Stimulated activated CD4-positive, alpha-beta T cell treated with anti-CD3 and anti-CD28 coated beads, Interleukin-12 subunit alpha, Interleukin-12 subunit beta, amount 100 ng/mL, for 48 hours (primary cell): ENCODE measurements around the gene KCNK7.
"Not testable (repeated sequence)": the region's sequence is repeated elsewhere in the genome, so short reads cannot be mapped to it uniquely, and the experiment has no call there.

Source experiments
- DNase-seq, 3 donors: peaks; one replicate each; pipeline ENCODE4 v3.0.0-alpha.2; 2020; ENCODE audit warnings: low read depth in 2 of 3, low spot score in 1 of 3

The KCNK7 gene

DNA sequence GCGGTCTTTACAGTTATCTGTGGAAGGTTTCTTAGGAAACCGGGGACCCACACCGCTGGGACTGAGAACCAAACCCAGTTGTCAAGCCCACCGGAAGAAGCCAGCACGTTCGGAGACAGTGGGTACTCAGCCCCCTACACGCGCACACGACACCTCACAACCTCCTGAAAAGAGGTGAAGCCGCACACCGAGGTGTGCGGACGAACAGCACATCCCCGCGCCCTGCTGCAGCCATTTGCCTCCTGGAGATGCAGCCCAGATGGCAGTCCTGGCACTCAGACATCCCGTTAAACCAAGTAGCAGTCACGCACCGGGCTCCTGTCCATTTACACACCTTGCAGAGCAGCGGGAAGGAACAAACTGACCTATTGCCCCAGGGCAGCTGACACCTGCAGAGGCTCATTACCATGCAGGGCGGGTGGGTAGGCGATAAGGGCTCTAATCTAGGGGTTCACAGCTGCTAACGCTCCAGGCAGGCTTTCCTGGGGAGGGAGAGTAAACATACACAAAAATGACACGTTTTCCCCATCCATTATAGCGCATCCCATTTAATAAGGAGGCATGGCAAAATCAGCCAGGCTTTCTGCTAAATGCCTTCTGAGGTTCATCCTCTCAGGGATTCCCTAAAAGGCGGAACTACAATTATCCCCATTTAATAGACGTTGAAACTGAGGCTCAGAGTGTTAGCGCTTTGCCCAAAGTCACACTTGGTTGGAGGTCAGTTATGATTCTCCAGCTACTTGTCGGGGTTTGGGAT, 20.6 kb downstream of the KCNK7 start:
- no peak for DNase-seq

DNA sequence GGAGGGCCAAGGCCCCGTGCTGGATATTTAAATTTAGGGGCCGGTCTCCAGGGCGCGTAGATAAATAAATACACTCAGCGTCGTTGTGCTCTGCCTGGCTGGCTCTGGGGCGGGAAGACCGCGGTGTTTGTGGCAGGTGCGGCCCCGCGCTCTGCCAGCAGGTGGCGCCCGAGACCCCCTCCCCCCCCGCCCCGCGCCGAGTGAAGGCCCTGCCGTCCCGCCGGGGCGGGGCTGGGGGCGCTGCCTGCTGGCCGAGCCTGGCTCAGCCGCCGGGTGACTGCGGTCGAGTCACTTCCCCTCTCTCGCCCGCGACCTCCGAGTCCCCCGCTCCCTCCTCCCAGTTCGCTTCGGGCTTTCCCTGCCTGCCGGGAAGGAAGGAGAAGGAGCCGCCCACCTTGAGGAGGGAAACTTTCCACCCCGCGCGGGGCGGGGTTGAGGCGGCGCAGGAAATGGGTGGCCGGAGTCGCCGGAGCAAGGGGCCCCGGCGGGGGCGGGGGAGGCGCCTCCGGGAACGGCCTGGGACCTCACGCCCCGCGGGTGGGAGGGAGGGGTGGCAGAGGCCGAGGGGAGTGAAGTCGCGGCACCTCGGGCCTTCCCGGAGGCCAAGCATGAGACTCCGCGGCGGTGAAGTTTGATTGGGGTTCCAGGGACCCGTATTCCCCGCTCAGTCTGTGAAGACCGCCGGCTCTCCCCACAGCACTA, 21.3 kb downstream of the KCNK7 start:
- DNase-seq, result peak; percentile 88 to 91 (median 88)

DNA sequence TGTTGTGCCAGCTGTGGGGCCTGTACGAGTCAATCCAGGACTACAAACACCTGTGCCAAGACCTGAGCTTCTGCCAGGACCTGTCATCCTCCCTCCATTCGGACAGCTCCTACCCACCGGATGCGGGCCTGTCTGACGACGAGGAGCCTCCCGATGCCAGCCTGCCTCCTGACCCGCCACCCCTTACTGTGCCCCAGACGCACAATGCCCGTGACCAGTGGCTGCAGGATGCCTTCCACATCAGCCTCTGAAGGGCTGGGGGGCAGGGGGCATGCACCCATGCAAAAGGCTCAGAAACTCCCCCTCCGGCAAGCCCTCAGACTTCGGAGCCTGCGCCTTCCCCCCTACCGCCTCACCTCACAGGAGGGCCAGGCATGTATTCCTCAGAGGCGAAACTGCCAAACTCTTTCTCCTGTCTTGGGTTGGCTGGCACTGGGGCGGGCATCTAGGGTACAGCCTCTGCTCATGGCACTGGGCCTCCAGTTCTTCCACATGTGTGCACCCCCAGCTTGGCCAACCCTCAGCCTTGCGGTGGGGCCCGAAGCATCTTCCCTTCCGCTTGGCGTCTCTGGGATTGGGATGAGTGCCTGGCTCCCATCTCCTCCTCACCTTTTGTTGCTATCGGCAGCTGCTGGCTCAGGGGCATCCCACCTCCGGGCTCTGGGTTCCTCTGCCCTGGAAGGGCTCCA, 22.1 kb downstream of the KCNK7 start:
- DNase-seq, result no peak

DNA sequence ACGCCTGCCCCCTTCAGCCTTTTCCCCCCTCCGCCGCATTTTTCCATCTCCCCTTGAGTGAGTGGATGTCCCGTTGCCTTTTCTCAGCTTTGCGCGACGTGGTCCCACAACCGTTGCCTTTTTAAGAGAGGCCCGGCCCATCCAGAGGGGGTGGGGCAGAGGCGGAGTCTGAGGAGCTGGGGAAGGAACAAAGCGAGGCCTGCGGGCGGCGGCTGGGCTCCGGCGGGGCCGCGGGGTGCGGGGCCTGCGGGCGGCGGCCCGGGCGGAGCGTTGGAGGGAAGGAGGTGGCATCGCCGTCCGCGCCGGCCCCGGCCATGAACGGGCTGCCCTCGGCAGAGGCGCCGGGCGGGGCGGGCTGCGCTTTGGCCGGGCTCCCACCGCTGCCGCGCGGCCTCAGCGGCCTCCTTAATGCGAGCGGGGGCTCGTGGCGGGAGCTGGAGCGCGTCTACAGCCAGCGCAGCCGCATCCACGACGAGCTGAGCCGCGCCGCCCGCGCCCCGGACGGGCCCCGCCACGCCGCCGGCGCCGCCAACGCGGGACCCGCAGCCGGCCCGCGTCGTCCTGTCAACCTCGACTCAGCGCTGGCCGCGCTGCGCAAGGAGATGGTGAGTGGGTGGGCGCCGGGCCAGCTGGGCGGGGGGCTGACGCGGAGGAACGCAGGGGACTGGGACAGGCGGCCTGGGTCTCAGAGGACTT, 23.1 kb downstream of the KCNK7 start, which contains the start of gene FAM89B:
Gene FAM89B, plus strand, starts transcription at position 183 of the 696 bp plus-strand sequence. Its CDS starts 132 bp downstream, at position 315.
- DNase-seq, result peak; percentile 77 to 89 (median 85)

DNA sequence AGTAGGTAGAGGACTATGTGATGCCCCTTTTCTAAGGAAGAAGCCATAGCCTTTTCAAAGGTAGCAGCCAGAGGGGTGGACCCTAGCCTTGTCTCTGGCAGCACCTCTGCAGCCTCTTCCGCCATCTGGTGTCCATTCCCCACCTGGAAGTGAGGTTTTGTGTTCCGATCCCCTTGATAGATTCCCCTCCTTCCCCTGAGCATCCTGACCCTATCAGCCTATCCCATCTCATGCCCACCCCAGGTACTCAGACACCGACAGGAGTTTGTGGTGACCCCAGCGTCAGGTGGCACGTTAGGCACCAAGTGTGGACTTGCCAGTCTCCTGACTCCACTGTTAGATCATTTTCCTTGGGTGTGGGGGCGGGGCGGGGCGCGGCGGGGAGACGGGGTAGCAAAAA, 23.7 kb downstream of the KCNK7 start:
- DNase-seq, result no peak

DNA sequence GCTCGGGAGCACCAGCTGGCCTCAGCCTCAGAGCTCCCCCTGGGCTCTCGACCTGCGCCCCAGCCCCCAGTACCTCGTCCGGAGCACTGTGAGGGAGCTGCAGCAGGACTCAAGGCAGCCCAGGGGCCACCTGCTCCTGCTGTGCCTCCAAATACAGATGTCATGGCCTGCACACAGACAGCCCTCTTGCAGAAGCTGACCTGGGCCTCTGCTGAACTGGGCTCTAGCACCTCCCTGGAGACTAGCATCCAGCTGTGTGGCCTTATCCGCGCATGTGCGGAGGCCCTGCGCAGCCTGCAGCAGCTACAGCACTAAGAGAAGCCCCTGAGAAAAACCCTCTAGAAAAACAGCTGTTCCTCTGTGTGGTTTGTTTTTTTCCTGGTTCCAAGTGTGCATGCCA, 24.2 kb downstream of the KCNK7 start:
- DNase-seq, result no peak

DNA sequence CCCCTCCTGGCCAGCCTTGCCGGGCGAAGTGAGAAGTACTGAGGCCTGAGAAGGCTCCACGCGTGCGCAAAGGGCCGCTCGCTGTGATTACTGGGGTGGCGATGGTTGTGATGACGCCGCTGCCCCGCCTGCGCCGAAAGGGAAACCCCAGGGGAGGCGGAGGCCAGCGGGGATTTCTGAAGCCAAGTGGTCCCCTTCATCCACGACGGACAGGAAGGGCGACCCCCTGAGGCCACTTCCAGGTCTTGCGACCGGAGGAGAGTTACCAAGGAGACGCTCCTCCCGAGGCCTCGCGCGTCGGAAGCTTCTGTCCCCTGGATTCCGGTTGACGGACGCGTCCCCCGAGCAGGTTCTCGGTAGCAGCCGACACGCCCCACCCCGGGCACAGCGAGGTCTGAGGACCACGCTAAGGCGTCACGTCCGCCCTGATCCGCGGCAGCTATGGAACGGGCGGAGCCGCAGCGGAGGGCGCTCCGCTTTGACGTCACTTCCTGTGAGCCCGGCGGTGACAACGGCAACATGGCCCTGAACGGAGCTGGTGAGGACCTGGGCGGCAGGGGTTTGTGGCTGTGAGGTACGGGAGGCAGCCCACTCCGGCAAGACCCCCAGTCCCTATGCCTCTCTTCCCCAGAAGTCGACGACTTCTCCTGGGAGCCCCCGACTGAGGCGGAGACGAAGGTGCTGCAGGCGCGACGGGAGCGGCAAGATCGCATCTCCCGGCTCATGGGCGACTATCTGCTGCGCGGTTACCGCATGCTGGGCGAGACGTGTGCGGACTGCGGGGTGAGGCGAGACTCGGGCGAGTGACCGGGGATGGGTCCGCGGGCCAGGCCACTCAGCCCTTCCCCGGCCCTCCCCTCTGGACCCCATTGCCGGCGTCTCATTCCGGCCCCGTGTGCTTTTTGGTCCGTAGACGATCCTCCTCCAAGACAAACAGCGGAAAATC, 25.4 kb downstream of the KCNK7 start, which contains the start of gene ZNRD2:
Gene ZNRD2, plus strand, starts transcription at position 505 of the 946 bp plus-strand sequence. Its CDS starts 15 bp downstream, at position 520.
- peak; percentile 97 to 99 (median 99) for DNase-seq

DNA sequence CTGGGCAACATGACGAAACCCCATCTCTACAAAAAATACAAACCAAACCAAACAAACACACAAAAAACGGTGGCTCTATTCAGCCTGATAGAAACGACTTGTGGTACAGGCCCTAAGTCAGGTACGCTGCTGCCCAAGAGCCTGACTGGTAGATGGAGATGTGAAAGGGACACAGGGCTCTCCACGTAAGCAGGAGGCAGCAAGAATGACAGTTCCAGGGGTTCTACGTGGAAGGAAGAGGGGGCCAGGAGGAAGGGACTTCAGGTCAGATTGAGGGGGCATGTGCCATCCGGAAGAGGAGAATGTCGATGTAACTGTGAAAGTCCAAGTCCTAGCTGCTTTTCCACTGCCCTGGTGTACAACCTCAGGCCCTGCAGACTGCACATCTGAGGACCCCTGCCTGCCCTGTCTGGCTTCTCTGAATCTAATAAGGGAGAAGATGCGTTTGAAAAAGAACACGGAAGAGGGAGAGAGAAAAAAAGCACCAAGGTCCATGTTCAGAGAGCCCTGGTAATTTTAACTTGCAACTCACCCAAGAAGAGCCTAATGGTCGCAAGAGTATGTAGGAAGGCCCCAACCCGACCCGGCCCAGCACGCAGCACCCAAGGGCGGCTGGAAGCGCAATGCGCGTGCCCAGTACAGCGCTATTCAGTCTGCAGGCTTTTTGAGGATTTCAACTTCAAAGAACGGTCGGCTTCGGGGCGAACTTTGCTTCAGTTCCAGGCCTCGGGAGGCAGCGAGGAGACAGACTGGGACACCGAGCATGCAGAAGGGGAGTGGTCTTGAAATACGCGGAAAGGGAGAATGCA, 26.2 kb downstream of the KCNK7 start:
- DNase-seq, result peak in 1 of 3 donors; percentile 62

DNA sequence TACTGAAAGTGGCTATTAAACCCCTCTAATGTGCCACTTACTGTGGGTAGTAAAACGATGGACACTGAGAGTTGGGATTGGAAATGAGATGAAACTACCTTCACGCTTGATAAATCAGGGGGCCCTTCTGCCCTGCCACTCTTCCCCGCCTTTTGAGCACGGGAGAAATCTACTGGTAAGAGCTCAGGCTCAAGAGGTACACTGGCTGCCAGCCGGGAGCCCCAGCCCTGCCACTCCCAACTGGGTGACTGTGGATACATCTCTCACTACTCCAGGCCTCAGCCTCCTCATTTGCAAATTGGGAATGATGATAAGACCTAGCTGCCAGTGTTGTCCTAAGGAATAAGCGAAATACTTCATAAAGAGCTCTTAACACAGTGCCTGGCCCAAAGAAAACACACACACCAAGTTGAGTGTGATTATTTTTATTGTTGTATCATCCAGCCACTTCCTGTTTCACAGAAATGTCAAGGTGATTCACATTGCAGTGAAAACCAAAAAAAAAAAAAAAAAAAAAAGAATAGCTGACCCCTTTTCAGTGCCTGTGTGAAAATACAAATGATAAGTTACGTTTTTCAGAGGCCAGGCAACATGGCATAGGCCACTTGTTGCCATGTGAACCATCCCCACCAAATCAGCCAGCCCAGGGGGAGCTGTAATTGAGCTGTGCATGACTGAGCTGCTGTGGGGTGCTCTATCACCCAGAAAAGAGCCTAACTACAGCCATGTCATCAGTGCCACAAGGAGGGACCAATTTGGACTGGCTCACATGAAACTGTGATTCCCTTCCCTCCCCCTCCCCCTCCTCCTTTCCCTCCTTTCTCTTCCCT, 29.8 kb downstream of the KCNK7 start:
- DNase-seq, result no peak

DNA sequence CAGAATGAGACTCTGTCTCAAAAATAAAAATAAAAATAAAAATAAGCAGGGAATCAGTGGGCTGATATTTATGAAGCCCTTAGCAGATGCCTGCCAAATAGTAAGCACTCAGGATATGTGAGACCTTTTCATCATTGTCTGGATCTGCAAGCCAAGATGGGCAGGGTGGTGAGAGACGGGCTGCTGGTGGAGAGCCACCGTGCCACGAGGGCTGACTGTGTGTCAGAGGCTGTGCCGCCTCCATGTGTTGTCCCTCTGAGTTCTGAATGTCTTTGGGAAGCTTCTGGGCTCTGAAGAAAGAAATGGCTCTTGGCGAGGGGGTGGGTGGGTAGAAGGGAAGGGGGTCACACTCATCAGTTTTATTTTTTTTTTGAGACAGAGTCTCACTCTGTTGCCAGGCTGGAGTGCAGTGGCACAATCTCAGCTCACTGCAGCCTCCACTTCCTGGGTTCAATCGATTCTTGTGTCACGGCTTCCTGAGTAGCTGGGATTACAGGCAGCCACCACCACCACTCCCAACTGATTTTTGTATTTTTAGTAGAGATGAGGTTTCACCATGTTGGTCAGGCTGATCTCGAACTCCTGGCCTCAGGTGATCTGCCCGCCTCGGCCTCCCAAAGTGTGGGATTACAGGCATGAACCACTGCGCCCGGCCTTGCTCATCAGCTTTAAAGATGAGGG, 30.6 kb downstream of the KCNK7 start:
- DNase-seq, result not testable (repeated sequence)

DNA sequence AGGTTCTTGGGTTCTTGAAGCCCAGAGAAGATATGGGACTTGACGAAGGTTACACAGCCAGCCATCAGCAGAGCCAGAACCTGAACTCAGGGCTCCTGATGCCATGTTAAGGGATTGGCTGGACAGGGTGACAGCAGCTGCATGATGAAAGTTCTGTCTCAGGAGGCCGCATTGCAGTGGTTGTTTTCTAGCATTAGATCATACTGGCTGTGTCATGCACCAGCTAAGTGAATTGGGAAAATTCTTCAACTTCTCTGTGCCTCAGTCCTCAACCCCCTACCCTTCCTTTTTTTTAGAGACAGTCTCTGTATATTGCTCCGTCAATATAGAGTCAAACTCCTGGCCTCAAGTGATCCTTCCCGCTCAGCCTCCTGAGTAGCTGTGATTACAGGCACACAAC, 32.0 kb downstream of the KCNK7 start:
- no peak for DNase-seq

DNA sequence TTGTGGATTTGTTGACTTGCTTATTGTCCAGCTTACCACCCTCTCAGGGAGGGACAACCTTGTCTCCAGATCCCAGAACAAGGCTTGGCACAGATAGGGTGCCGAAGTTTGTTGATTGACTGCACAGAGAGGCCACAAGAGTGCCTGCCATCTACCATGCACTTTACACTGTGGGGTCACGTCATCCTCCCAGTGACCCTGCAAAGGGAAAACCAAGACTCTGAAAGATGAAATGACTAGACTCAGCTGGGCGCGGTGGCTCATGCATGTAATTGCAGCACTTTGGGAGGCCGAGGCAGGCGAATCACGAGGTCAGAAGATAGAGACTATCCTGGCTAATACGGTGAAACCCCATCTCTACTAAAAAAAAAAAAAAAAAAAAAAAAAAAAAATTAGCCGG, 32.8 kb downstream of the KCNK7 start:
- DNase-seq, result no peak

DNA sequence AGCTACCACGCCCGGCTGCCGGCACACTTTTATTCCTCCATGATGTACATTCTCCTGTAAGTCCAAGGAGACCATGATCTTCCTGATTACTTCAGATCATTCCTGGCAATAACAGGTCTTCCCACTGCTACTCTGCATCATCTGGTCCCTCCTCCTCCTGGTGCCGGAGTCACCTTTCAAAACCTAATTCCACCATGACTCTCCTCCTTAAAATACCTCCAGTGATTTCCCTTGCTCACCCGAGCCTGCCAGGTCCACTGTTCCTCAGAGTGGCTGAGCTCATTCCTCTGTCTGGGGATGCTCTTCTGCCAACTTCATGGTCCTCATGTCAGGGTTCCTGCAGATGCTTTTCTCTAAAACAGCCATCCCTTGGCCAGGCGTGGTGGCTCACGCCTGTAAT, 33.6 kb downstream of the KCNK7 start:
- DNase-seq, result no peak

DNA sequence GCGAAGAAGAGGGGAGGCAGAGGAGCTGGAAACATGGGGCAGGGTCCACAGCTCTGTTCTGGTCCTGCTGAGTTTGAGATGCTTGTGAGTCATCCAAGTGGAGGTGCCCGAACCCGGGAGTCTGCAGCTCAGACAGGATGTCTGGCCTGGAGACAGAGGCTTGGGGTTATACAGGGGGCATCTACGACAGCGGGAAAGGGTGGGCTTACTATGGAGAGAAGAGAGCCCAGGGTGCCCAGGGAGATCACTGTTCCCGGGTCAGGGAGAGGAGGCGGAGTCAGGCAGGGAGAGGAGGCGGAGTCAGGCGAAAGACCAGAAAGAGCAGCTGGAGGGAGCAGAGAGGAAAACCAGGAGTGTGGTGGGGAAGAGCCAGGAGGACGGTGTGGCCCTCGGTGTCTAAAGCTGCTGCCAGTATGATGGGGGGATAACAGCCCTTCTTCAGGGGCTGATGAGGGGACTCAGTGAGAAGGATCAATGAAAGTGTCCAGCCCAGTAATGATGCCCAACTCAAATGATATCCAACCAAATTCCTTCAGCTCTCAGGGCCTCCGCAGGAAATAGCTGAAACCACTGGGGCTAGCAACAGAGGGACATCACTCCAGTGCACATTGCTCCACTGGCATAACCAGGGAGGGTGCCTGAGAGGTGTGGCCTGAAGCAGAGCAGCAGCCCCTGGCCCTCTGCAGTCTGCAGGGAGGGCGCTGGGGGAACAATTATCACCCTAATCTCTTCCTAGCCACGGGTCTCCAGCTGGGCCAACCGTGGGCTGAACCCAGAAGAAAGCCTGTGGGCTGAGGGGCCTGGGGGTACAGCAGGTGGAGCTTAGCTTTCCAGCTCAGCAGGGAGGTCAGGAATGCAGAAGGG, 34.8 kb downstream of the KCNK7 start:
- DNase-seq, result no peak

DNA sequence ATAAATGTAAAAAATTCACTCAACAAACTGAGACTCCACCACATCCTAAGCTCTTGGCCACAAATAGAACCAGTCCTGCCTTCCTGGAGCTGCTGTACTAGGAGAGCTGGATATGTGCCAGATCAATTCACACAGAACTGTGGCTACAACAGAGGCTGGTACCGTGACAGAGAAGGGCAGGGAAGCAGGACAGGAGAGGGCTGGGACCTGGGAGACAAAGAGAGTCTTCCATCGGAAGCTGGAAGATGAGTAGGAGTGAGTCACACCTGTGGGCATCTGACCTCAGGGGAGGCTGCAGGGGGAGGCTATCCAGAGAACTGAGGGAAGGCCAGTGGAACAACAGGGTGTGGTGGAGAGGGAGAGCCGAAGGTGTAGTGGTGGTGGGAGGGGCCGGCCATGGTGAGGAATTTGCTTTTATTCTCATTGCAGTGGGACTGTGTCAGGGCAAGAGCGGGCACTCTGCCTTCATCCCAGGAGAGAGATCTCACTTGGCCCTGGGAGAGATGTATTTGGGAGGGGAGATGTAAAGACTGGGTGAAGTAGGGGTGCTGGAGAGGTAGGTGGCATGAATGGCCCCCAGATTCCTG, 35.6 kb downstream of the KCNK7 start:
- DNase-seq, result no peak

DNA sequence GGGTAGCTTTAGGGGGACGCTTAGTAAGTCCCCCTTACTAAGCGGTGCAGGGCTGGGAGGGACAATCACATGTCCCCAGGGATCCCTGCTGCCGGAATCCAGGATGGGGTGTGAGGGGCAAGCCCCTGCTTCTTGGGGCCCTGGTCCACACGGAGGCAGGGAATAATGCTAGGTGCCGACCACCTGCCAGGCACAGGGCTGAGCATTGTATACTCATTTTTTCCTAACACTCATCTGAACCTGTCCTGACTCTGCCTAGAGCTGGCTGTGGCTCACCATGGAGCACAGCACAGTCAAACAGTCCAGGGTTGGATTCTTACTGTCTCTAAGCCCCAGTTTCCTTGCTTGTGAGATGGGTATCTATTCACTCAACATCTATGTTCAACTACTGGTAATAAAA, 36.1 kb downstream of the KCNK7 start:
- no peak for DNase-seq
